HG03432 (cell line): ENCODE data around the gene IL1B.
"Not testable (repeated sequence)": the region's sequence is repeated elsewhere in the genome, so short reads cannot be mapped to it uniquely, and the experiment has no call there.

Experiments used
- ATAC-seq: cut with Tn5 transposase; IDR thresholded peaks from one replicate; pipeline ENCODE4 v1.9.1; 2021; ENCODE audit warnings: mild to moderate bottlenecking, moderate library complexity; ENCODE audit not compliant: unreplicated experiment

IL1B gene

GRCh38 chr2:112850588-112850987 is 14.0 kb upstream of the IL1B start:
- ATAC-seq = no peak

- ATAC-seq = no peak
These were observed 13.4 kb upstream of the IL1B start for GRCh38 chr2:112849956-112850355.

GRCh38 chr2:112848833-112849232 is 12.3 kb upstream of the IL1B start:
- no peak for ATAC-seq

- ATAC-seq = no peak
These were observed 9.5 kb upstream of the IL1B start for GRCh38 chr2:112846031-112846430.

GRCh38 chr2:112843836-112844235 is 7.3 kb upstream of the IL1B start:
- ATAC-seq = no peak

GRCh38 chr2:112843288-112843687 is 6.7 kb upstream of the IL1B start:
- ATAC-seq = no peak

- no peak for ATAC-seq
These were observed 4.9 kb upstream of the IL1B start for GRCh38 chr2:112841295-112842044.

GRCh38 chr2:112840068-112840445 is 3.5 kb upstream of the IL1B start:
- no peak for ATAC-seq

GRCh38 chr2:112839407-112840067 is 3.0 kb upstream of the IL1B start:
- ATAC-seq = no peak

GRCh38 chr2:112836163-112836560 is 417 bp downstream of the IL1B start:
- no peak for ATAC-seq

- no peak for ATAC-seq
These were observed 930 bp downstream of the IL1B start for GRCh38 chr2:112835536-112836162.

GRCh38 chr2:112835061-112835501 is 1.5 kb downstream of the IL1B start:
- no peak for ATAC-seq

GRCh38 chr2:112834396-112835037 is 2.1 kb downstream of the IL1B start:
- ATAC-seq = no peak

GRCh38 chr2:112833976-112834375 is 2.6 kb downstream of the IL1B start:
- ATAC-seq = no peak

- ATAC-seq = not testable (repeated sequence)
These were observed 3.0 kb downstream of the IL1B start for GRCh38 chr2:112833639-112833931.

- ATAC-seq = no peak
These were observed 3.5 kb downstream of the IL1B start for GRCh38 chr2:112832841-112833638.

- ATAC-seq = no peak
These were observed 4.4 kb downstream of the IL1B start for GRCh38 chr2:112831946-112832840.

GRCh38 chr2:112831513-112831845 is 5.1 kb downstream of the IL1B start:
- ATAC-seq = no peak

GRCh38 chr2:112830682-112831512 is 5.7 kb downstream of the IL1B start:
- no peak for ATAC-seq
